ENCODE data around the gene NDST1. TPM values are rescaled to one million over a fixed set of nuclear protein-coding genes. Genes with fewer than 3 reads are reported as not detected.

Gene NDST1
- total and polyA plus RNA-seq, 10 of the 15 experiments (the other 5 are each of a cell fraction or from before 2014, with no cell fraction given), result 0.20 to 53.5 (median 12.9) TPM

DNA sequence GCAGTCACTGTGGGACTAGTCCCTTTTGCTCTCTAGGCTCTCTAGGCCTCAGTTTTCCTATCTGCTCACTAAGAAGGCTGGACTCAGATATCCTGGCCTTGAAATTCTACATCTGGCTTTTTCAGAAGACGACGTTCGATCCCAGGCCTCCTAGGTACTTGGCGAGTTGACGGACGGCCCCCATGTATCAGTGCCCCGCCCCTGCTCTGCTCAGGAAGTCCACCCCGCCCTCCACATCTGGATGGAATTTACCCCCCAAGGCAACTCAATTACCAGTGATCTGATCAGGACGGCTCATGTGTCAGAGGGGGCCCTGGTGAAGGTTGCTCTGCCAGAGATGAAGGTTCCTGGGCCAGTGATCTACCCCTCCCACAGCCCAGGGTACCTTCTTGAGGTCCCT is 88.4 kb downstream of the NDST1 start (continued):
- TF ChIP-seq KLF5 (IDR thresholded peaks at IDR 0.05; ENCODE audit: partially characterized antibody) (no peak), ESRRA (IDR thresholded peaks at IDR 0.05; ENCODE audit: low read length) (no peak), ASH2L (IDR thresholded peaks at IDR 0.05; ENCODE audit: borderline replicate concordance, low read depth) (no peak), SPI1 (IDR thresholded peaks at IDR 0.05; ENCODE audit: borderline replicate concordance, insufficient read depth, low read depth, low read length) (no peak), POU2F2 (IDR thresholded peaks at IDR 0.05; ENCODE audit: borderline replicate concordance, low read depth, low read length) (no peak), SREBF1 (IDR thresholded peaks at IDR 0.05; ENCODE audit: low read length) (no peak), MXI1 (IDR thresholded peaks at IDR 0.05; ENCODE audit: low read depth, low read length) (no peak), MEF2A (IDR thresholded peaks at IDR 0.05; ENCODE audit: insufficient read depth, low read depth, low read length) (no peak), ZNF592 (IDR thresholded peaks at IDR 0.05) (no peak), STAT1 (conservative IDR thresholded peaks at IDR 0.05) (no peak), SMC3 (IDR thresholded peaks at IDR 0.05; ENCODE audit: borderline replicate concordance, low read length) (no peak), TBL1XR1 (IDR thresholded peaks at IDR 0.05; ENCODE audit: low read depth, low read length) (no peak)

All from GM12878 (cell line).